HL-60/S4 treated with phorbol 12-myristate 13-acetate at 8.2 ng/mL for 4 days and 3 days (cell line): ENCODE data around the gene ZBTB8B.
"Not testable (repeated sequence)": the region's sequence is repeated elsewhere in the genome, so short reads cannot be mapped to it uniquely, and the experiment has no call there.

Source experiments
- in situ Hi-C: fragments of 300-500 bp; cut with MboI; formaldehyde crosslinking; loops from 2 replicates; pipeline ENCODE4 v1.15.0; 2022; ENCODE audit warnings: low sequenced_read_pairs

The ZBTB8B gene

GRCh38 chr1:32464716-32465577 is at the start of gene ZBTB8B:
TSS of gene ZBTB8B (plus strand) at chr1:32465072. CDS start at chr1:32470625, 5,553 bp downstream.
- in situ Hi-C loops, result no loop called here

- in situ Hi-C loops, result no loop called here
Measured at GRCh38 chr1:32421775-32422174, 43.1 kb upstream of the ZBTB8B start.

GRCh38 chr1:32426489-32427255 is 38.2 kb upstream of the ZBTB8B start:
- in situ Hi-C loops, result no loop called here

- in situ Hi-C loops, result no loop called here
Measured at GRCh38 chr1:32427264-32427963, 37.5 kb upstream of the ZBTB8B start.

- in situ Hi-C loops, result no loop called here
Measured at GRCh38 chr1:32431736-32432400, 33.0 kb upstream of the ZBTB8B start.

- in situ Hi-C loops, result no loop called here
Measured at GRCh38 chr1:32438136-32438535, 26.7 kb upstream of the ZBTB8B start.

- in situ Hi-C loops, result not testable (repeated sequence)
Measured at GRCh38 chr1:32438777-32439176, 26.1 kb upstream of the ZBTB8B start.

- in situ Hi-C loops, result not testable (repeated sequence)
Measured at GRCh38 chr1:32441467-32441866, 23.4 kb upstream of the ZBTB8B start.

GRCh38 chr1:32447469-32448185 is 17.2 kb upstream of the ZBTB8B start:
- in situ Hi-C loops, result no loop called here

GRCh38 chr1:32448186-32448772 is 16.6 kb upstream of the ZBTB8B start:
- in situ Hi-C loops, result not testable (repeated sequence)

GRCh38 chr1:32448773-32449456 is 16.0 kb upstream of the ZBTB8B start:
- in situ Hi-C loops, result no loop called here

GRCh38 chr1:32449457-32449831 is 15.4 kb upstream of the ZBTB8B start:
- in situ Hi-C loops, result not testable (repeated sequence)

GRCh38 chr1:32454726-32455125 is 10.1 kb upstream of the ZBTB8B start:
- in situ Hi-C loops, result no loop called here

- in situ Hi-C loops, result no loop called here
Measured at GRCh38 chr1:32455958-32456357, 8.9 kb upstream of the ZBTB8B start.

- in situ Hi-C loops, result not testable (repeated sequence)
Measured at GRCh38 chr1:32458798-32459197, 6.1 kb upstream of the ZBTB8B start.

GRCh38 chr1:32462977-32463376 is 1.9 kb upstream of the ZBTB8B start:
- in situ Hi-C loops, result not testable (repeated sequence)

- in situ Hi-C loops, result no loop called here
Measured at GRCh38 chr1:32464191-32464715, 619 bp upstream of the ZBTB8B start.

- in situ Hi-C loops, result no loop called here
Measured at GRCh38 chr1:32465578-32465933, 684 bp downstream of the ZBTB8B start.

GRCh38 chr1:32466761-32467160 is 1.9 kb downstream of the ZBTB8B start:
- in situ Hi-C loops, result no loop called here
